Activated CD8-positive, alpha-beta memory T cell treated with anti-CD3 and anti-CD28 coated beads for 4 hours (primary cell): ENCODE measurements around the gene SLC18A2.
"Not testable (repeated sequence)": the region's sequence is repeated elsewhere in the genome, so short reads cannot be mapped to it uniquely, and the experiment has no call there.

Experiments used
- DNase-seq, 2 donors: peaks; one replicate each; pipeline ENCODE4 v3.0.0-alpha.2; 2020; ENCODE audit warnings: low read depth in 2 of 2

Gene SLC18A2

GRCh38 chr10:117262903-117263293 is 22.0 kb downstream of the SLC18A2 start:
- no peak for DNase-seq

DNA sequence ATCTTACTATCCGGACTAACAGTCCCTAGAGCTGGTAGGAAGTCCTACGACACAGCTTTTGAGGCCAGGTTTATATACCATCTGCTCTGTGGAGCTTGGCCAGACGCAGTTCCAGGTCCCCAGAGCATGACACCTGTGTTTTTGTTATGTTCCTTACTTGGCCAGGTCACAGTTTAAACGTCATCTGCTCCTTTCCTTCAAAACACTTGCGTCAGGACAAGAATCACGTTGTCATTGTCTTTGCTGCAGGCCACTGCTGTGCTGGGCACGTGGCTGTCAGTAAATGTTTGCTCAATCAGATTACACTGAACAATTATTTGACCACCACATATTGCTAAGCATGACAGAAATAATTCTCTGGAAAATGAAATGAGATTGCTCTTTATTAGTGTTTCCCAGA is 23.9 kb downstream of the SLC18A2 start:
- DNase-seq: no peak

DNA sequence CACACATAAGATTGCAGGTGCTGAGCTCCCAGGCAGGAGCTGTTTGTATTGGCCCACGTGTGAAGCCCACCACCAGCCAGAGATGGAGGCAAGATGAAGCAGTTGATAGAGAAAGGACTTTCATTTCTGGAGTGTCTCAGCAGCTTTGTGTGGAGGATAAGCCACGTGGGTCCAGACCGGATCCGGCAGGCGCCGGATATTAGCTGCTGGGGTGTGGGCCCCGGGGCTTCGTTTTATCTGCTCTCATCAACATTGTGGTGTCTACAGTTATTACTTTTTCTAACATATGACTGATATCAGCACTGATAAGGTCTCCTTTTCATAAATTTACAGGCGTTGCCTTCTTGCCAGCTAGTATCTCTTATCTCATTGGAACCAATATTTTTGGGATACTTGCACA is 25.5 kb downstream of the SLC18A2 start:
- no peak for DNase-seq

DNA sequence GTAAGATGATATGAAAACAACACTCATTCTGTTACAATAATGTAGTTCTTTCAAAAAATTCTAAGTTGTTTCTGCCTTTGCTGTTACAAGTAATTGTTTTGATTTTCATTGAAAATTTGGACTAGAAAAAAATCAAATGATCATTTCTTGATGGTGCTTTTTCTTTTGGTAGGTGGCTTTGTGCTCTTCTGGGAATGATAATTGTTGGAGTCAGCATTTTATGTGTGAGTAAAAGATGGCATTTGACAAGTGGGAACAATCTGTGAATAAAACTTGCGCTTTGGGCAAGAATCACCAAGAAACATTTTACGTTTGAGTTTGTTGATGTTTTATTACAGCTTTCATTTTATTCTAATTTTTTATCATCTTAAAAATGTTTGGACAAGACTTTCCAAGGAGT is 25.9 kb downstream of the SLC18A2 start:
- no peak for DNase-seq

DNA sequence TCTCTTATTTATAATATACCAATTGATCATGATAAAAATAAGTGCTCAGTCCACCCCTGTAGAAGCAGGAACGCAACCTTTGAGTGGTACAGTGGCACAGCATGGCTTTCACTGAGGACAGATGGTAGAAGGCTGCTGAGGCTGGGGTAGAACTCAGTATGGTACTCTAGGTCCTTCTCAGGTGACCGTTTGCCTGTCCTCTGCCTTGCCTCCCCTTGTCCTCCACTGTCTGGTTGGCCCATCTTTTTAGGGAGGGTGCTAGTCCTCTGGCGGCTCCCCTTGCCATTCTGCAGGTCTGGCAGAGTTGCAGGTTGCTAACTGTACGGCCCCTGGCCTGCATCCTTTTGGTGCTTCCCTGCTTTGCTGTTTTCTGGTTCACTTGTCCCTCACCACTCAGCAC is 27.3 kb downstream of the SLC18A2 start:
- DNase-seq: no peak

- DNase-seq: no peak
These were observed 28.0 kb downstream of the SLC18A2 start for GRCh38 chr10:117268907-117269306.

DNA sequence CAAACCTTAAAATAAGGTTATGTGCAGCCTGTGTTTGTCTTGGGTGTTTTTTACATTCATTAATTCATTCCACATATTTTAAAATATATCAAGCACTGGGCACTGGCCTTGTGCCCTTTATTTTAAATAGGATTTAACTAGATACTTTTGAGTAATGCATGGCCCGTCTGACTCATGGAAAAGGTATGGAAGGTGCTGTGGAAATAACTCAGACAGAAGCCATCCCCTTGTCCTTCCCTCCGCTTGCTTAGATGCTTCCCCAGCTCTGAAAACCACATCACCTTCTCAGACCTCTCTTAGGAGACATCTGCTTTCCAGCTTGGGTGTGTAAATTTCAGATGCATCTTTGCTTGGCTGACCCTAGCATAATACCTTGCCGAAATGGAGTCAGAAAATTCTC is 30.5 kb downstream of the SLC18A2 start:
- DNase-seq: no peak

GRCh38 chr10:117272195-117273076 is 31.5 kb downstream of the SLC18A2 start:
- no peak for DNase-seq

- DNase-seq: no peak
These were observed 33.1 kb downstream of the SLC18A2 start for GRCh38 chr10:117273980-117274379.

DNA sequence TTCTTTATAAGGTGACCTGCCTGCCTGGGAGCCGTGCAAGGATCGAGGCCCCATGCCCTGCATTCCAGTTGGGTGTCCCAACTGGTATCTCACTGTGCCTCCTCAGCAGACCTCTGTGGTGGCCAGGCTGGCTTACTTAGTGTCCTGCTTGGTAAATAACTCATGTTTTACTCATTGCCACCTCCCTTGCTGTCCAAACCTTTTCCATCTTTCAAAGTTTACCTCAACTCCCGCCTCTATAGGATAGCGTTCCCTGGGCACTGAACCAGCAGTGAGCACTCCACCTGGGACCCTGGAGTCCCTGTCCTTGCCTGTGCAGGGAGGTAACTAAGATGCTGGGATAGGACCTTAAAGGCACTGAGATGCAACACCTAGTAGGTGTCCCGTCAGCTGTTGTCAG is 33.6 kb downstream of the SLC18A2 start:
- no peak for DNase-seq

DNA sequence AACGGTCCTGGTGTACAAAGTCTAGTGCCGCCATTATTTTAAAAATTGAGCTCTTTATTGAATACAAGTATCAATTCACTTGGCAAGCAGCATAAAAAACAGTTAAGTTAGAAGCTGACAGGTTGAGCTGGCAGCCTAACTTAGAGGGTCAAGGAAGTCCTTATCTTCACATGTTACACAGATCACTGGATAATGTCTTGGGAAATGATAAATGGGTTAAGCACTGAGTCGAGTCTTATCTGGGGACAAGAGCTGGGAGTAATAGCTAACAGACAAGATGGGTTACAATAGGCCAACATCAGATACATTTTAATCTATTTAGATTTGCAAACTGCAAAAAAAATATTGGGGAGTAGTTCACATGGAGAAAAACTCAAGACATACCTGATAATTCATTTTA is 34.2 kb downstream of the SLC18A2 start:
- no peak for DNase-seq

DNA sequence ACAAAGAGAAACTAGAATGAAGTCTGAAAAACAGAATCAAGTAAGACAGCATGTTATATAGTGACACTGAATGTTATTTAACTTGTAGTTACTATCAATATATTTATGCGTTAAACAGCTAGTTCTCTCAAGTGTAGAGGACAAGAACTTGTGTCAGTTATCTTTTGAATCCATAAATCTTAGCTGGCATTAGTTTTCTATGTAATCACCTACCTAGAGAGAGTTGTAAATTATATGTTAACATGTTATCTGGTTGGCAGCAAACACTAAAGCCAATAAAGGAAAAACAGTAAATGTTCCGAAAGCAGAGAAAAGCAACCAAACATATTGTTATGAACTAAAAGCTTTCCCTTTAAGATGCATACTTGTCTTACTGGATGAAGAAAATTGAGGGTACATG is 36.8 kb downstream of the SLC18A2 start:
- no peak for DNase-seq

DNA sequence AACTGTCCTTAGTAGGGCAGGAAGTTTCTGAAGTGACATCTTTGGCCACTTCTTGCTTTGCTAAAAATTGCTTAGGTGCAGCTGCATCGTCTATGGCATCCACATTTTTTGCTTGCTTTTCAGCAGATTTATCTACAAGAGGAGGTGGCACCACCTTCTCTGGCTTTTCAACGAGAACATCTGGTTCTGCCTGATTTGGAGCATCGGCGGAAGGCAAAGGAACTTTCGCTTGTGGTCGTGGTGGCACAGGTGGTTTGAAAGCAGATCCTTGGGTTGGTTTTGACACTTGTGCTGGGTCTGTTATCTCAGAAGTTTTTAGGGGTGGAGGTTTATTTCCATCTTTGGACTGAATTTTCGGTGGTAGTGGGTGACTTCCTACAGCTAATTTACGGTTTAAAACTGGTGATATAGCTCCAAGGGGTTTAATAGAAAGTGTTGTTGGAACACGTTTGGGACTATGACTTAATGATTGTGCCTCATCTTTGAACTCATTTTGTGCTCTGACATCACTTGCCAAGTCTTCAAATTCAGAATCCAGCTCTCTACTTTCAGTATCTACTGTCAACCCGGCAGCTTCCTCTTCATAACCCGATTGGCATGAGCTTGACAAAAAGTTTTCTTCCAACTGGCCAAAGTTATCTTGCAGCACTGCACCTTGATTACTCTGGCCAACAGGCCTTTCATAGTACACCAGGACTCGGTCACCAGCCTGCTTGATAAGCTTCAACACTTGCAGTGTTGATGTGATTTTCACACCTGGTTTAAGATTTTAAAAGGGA is 44.0 kb downstream of the SLC18A2 start:
- no peak for DNase-seq

DNA sequence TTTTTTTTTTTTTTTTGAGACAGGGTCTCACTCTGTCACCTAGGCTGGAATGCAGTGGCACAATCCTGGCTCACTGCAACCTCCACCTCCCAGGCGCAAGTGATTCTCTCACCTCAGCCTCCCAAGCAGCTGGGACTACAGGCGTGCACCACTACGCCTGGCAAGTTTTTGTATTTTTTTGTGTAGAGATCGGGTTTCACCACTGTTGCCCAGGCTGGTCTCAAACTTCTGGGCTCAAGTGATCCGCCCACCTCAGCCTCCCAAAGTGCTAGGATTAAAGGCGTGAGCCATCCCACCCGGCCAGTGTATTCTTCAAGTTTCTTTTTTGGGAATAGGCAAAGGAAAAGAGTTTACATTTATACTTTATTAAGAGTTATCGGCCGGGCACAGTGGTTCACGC is 50.0 kb downstream of the SLC18A2 start:
- not testable (repeated sequence) for DNase-seq

DNA sequence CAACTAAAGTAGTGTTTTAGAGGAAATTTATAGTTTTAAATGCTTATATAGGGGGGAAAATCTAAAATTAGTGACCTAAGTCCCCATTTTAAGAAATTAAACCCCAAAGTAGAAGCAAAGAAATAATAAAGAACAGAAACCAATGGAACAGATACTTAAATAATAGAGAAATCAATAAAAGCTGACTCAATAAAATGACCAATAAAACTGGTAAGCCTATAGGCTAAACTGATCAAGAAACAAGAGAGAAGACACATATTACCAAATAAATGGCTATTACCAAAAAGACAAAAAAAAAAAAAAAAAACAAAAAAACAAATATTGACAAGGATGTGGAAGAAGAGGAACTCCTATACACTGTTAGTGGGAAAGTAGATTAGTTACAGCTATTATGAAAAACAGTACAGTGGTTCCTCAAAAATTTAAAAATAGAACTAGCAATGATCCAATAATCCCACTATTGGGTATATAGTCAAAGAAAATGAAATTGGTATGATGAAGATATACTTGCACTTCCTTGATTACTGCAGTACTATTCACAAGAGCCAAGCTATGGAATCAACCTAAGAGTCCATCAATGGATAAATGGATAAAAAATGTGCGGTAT is 53.2 kb downstream of the SLC18A2 start:
- DNase-seq: no peak

DNA sequence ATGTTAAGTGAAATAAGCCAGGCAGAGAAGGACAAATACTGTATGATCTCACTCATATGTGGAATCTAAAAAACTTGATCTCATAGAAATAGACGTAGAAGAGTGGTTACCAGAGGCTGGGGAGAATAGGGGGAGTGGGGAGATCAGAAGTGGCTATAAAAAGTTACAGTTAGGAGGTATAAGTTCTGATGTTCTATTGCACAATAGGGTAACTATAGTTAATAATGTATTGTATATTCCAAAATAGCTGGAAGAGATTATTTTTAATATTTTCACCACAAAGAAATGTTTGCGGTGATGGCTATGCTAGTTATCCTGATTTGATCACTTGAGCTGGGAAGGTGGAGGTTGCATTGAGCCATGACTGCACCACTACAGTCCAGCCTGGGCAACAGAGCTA is 53.8 kb downstream of the SLC18A2 start:
- no peak for DNase-seq

GRCh38 chr10:117298219-117298618 is 57.3 kb downstream of the SLC18A2 start:
- no peak for DNase-seq

- DNase-seq: no peak
These were observed 58.5 kb downstream of the SLC18A2 start for GRCh38 chr10:117299435-117299834.

- DNase-seq: no peak
These were observed 59.8 kb downstream of the SLC18A2 start for GRCh38 chr10:117300671-117301070.

DNA sequence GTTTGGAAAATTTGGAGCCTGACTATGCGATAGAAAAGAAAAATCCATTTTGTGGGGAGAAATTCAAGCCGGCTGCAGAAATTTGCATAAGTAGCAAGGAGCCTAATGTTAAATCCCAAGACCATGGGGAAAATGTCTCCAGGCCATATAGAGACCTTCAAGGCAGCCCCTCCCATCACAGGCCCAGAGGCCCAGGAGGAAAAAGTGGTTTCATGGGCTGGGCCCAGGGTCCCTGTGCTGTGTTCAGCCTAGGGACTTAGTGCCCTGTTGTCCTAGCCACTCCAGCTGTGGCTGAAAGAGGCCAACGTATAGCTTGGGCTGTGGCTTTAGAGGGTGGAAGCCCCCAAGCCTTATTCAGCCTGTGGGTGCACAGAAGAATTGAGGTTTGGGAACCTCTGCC is 62.5 kb downstream of the SLC18A2 start:
- DNase-seq: not testable (repeated sequence)

DNA sequence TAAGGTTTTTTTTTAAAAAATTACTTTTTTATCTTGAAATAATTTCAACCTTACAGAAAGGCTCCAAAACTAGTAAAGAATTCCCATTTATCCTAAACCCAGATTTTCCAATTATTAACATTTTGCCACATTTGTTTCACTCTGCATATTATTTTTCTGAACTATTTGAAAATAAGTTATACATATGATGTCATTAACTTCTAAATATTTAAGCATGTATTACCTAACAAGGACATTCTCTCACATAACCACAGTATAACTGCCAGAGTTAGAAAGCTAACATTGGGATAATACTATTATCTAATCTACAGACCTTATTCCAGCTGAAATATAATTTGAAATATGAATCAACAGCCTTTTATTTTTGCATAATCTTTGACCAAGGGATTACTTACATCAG is 65.8 kb downstream of the SLC18A2 start:
- DNase-seq: no peak

DNA sequence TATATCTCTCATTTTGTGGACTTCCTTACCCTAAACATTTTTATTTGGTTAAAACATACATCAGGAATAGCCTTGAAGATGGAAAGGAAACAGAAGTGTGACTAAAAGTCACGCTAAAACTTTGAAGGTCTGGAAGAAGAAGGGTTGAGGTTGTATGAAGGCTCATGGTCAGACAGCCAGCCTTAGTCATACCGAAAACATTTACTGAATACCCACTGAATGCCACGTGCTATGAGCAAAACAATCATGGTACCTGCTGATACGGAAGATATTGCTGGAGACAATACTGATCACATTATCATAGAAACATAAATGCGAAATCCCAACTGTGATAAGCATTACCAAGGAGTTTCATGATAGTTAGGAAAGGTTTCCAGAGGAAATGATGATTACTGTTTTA is 70.3 kb downstream of the SLC18A2 start:
- DNase-seq: no peak

DNA sequence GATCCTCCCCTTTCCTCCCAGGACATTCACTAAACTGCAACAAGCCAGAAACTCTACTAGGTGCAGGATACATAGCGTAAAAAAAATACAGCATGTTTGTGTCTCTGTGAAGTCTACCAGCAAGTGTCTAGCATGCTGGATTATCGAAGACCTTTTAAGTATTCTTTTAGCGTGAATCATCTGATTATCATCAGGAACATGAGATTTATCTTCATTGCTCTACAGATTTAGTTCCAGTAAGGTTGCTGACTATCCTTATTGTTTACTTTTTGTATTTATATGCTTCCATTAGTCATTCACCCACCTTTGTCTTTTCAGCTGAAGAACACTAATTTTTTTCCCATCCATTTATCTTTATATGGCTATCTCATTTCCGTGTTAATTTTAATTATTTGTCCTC is 71.5 kb downstream of the SLC18A2 start:
- DNase-seq: no peak
